ENCODE measurements around the gene TNNI2. TPM values are rescaled to one million over a fixed set of nuclear protein-coding genes. Genes with fewer than 3 reads are reported as not detected.
"Not testable (repeated sequence)": the region's sequence is repeated elsewhere in the genome, so short reads cannot be mapped to it uniquely, and the experiment has no call there.

TNNI2 gene
- total and polyA plus RNA-seq, 10 donors = 2.3 to 21.8 (median 6.7) TPM

- Histone ChIP-seq H3K27me3 (replicated peaks in 1 of 7) (peaks cover 0 to 4% (median 0%) of the 10 kb centered on the region in 7 donors), H3K27ac (no peak overlapping the region), H3K36me3 (peaks cover 0 to 100% (median 78%) of the 10 kb centered on the region in 6 donors), H3K4me1 (peaks cover 30 to 65% (median 56%) of the 10 kb centered on the region in 6 donors), H3K4me3 (no peak overlapping the region), H3K9me3 (no peaks in the 10 kb centered on the region)
- TF ChIP-seq POLR2AphosphoS5 (IDR thresholded peaks at IDR 0.05) (no peak), POLR2A (IDR thresholded peaks at IDR 0.05) (no peak), CTCF (IDR thresholded peaks at IDR 0.05 in 8 of 11, conservative IDR thresholded peaks at IDR 0.05 in 3 of 11) (no peak)
- WGBS, 5 donors = 92 to 96% (median 94%) methylated on average over 5 of the region's 5 CpGs
- no peak for DNase-seq
- intact Hi-C loops (cut with DNase I; ENCODE audit: low total_unique reads) = loop anchor here (5.0 kb wide), 1 partner anchor 33 kb away; the partner anchor contains the start of gene TNNT3
Observed at GRCh38 chr11:1884303-1884700, 45.5 kb downstream of the TNNI2 start.

GRCh38 chr11:1886551-1886950, 47.8 kb downstream of the TNNI2 start:
- H3K27me3 ChIP-seq (replicated peaks in 1 of 7); DNase-seq; H3K4me3 ChIP-seq; H3K9me3 ChIP-seq; intact Hi-C loops (cut with DNase I; ENCODE audit: low total_unique reads): not testable (repeated sequence)
- WGBS, 5 donors = 94 to 96% (median 94%) methylated on average over 11 to 13 of the region's 13 CpGs
- peaks cover 12 to 65% (median 56%) of the 10 kb centered on the region in 6 donors for H3K4me1 ChIP-seq
- H3K27ac ChIP-seq = peak overlapping the region in 1 of 8 donors; percentile 8
- TF ChIP-seq POLR2AphosphoS5 (IDR thresholded peaks at IDR 0.05) = peak in 1 of 3 donors; percentile 43
- H3K36me3 ChIP-seq = peaks cover 0 to 100% (median 69%) of the 10 kb centered on the region in 6 donors

GRCh38 chr11:1887451-1888346, 48.9 kb downstream of the TNNI2 start:
- peaks cover 5 to 59% (median 46%) of the 10 kb centered on the region in 6 donors for H3K4me1 ChIP-seq
- intact Hi-C loops (cut with DNase I; ENCODE audit: low total_unique reads) = no loop called here
- peak overlapping the region in 5 of 8 donors; percentile 5 to 79 (median 73) for H3K27ac ChIP-seq
- H3K4me3 ChIP-seq = no peak overlapping the region
- WGBS, 5 donors = 65 to 87% (median 76%) methylated on average over 7 to 11 of the region's 11 CpGs
- H3K9me3 ChIP-seq = no peaks in the 10 kb centered on the region
- peaks cover 0 to 89% (median 66%) of the 10 kb centered on the region in 6 donors for H3K36me3 ChIP-seq
- peaks cover 0 to 8% (median 0%) of the 10 kb centered on the region in 7 donors for H3K27me3 ChIP-seq (replicated peaks in 1 of 7)
- no peak for DNase-seq
- no peak for TF ChIP-seq POLR2A (IDR thresholded peaks at IDR 0.05)
- no peak for TF ChIP-seq CTCF (IDR thresholded peaks at IDR 0.05 in 8 of 11, conservative IDR thresholded peaks at IDR 0.05 in 3 of 11)
- no peak for TF ChIP-seq POLR2AphosphoS5 (IDR thresholded peaks at IDR 0.05)

- peaks cover 5 to 56% (median 42%) of the 10 kb centered on the region in 6 donors for H3K4me1 ChIP-seq
- H3K27me3 ChIP-seq (replicated peaks in 1 of 7) = peaks cover 0 to 8% (median 0%) of the 10 kb centered on the region in 7 donors
- H3K4me3 ChIP-seq = no peak overlapping the region
- DNase-seq = no peak
- peaks cover 0 to 83% (median 60%) of the 10 kb centered on the region in 6 donors for H3K36me3 ChIP-seq
- peak in 1 of 3 donors; percentile 45 for TF ChIP-seq POLR2AphosphoS5 (IDR thresholded peaks at IDR 0.05)
- no peak for TF ChIP-seq CTCF (IDR thresholded peaks at IDR 0.05 in 8 of 11, conservative IDR thresholded peaks at IDR 0.05 in 3 of 11)
- no peak for TF ChIP-seq POLR2A (IDR thresholded peaks at IDR 0.05)
- intact Hi-C loops (cut with DNase I; ENCODE audit: low total_unique reads) = no loop called here
- WGBS, 5 donors = 41 to 83% (median 44%) methylated on average over 1 to 9 of the region's 9 CpGs
- H3K27ac ChIP-seq = peak overlapping the region in 6 of 8 donors; percentile 5 to 79 (median 72)
- H3K9me3 ChIP-seq = no peaks in the 10 kb centered on the region
Observed at GRCh38 chr11:1888347-1888753, 49.6 kb downstream of the TNNI2 start.

Data from spleen (tissue), 11 donors.